ENCODE data around the gene PRR5. TPM values are rescaled to one million over a fixed set of nuclear protein-coding genes. Genes with fewer than 3 reads are reported as not detected.

PRR5 gene
- total RNA-seq, 1 experiment from 2014 or later = 11.8 TPM

DNA sequence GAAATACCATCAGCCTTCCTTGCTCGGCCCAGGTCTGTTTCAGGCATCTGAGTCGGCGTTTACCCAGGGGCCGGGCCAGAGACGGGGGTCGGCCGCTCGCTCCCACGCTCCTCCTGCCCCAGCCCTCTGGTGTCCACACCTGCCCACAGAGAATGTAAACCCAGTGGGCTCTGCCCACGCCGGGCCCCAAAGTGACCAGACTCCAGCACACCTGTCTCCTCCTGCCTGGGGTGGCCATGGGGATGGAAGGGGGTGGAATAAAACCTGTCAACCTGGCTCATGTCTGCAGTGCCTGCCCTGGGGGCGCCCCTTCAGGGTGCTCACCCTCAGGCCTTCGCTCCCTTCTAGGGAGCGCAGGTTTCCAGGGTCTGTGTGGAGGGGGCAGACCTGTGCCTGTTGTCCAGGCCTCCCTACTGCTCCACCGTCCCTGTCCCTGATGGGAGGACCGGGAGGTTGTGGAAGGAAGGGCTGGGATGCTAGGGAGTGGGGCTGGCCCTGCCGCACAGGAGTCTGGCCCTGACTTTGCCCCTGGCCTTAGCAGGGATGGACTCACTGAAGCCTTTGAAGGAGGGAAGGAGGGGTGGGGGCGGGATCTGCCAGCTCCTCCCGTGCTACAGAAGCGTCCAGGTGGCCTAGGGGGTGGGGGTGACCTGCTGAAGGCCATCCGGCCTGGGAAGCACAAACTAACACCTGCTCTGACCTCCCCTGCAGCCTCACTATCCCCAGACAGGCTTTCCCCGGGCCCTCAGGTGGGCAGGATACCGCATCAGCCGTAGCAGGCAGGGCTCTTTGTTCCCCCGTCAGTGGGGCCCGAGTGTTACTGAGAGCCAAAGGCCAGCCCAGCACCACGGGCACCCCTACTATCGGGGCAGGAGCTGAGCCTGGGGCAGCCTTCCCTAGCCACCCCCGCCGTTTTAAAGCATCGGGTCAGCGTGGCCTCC, 35.7 kb downstream of the PRR5 start:
- H3K4me3 Mint-ChIP-seq = no peak overlapping the region
- H3K27ac ChIP-seq (ENCODE audit: insufficient read length, low read depth, low read length) = no peak overlapping the region
- no peaks in the 10 kb centered on the region for H3K79me1 ChIP-seq (ENCODE audit: insufficient read depth, low read depth, low read length, poor library complexity, severe bottlenecking)
- peaks cover 12% of the 10 kb centered on the region for H3K27me3 Mint-ChIP-seq (ENCODE audit: low read depth)
- H4K20me1 ChIP-seq (ENCODE audit: control insufficient read depth, insufficient read depth, insufficient read length) = no peaks in the 10 kb centered on the region
- H2BK5ac ChIP-seq (ENCODE audit: insufficient read length, low read length) = no peak overlapping the region
- no peak overlapping the region for H4K91ac ChIP-seq (ENCODE audit: insufficient read length, low read depth, low read length)
- no peak overlapping the region for H2AFZ ChIP-seq (ENCODE audit: low read length)
- H2BK15ac ChIP-seq (ENCODE audit: low read depth, low read length) = no peak overlapping the region
- peaks cover 14 to 35% of the 10 kb centered on the region in 2 experiments for H3K4me1 Mint-ChIP-seq
- H3K27me3 ChIP-seq (ENCODE audit: insufficient read depth, low read length) = no peaks in the 10 kb centered on the region
- H3K79me2 ChIP-seq (ENCODE audit: insufficient read depth, low read length) = no peaks in the 10 kb centered on the region
- H3K36me3 Mint-ChIP-seq (ENCODE audit: insufficient read depth in 1 of 3, low read depth in 3 of 3) = no peaks in the 10 kb centered on the region
- H3K18ac ChIP-seq (ENCODE audit: insufficient read length, low read depth, low read length) = peak overlapping the region; percentile 5
- no peak overlapping the region for H4K8ac ChIP-seq (replicated peaks; ENCODE audit: insufficient read length, low read depth, low read length)
- H3K23ac ChIP-seq (ENCODE audit: insufficient read length, low read depth, low read length) = no peak overlapping the region
- no peak overlapping the region for H3K4ac ChIP-seq (ENCODE audit: low read depth, low read length)
- no peaks in the 10 kb centered on the region for H3K9me3 ChIP-seq (ENCODE audit: control insufficient read depth, low read depth, low read length)
- no peak overlapping the region for H2AK5ac ChIP-seq (ENCODE audit: insufficient read length, low read length)
- DNase-seq = peak; percentile 65
- H3K23me2 ChIP-seq (ENCODE audit: insufficient read length, low read depth, low read length, poor library complexity, severe bottlenecking) = no peaks in the 10 kb centered on the region
- no peak overlapping the region for H3K56ac ChIP-seq (ENCODE audit: insufficient read length, low read depth, low read length)
- no peak overlapping the region for H3K27ac Mint-ChIP-seq
- no peak overlapping the region for H4K5ac ChIP-seq (ENCODE audit: insufficient read length, low read depth, low read length)
- no peaks in the 10 kb centered on the region for H3K9me3 Mint-ChIP-seq
- no peak overlapping the region for H3T11ph ChIP-seq (ENCODE audit: low read length)
- no peak overlapping the region for H2BK120ac ChIP-seq (ENCODE audit: low read depth, low read length, poor library complexity, severe bottlenecking)
- H3K4me2 ChIP-seq (ENCODE audit: insufficient read depth, insufficient read length, low read length) = no peak overlapping the region
- peak overlapping the region; percentile 4; the same call in 1 of the 2 replicates for H3K14ac ChIP-seq (ENCODE audit: insufficient read depth, low read length)
- TF ChIP-seq, protein P1, sequence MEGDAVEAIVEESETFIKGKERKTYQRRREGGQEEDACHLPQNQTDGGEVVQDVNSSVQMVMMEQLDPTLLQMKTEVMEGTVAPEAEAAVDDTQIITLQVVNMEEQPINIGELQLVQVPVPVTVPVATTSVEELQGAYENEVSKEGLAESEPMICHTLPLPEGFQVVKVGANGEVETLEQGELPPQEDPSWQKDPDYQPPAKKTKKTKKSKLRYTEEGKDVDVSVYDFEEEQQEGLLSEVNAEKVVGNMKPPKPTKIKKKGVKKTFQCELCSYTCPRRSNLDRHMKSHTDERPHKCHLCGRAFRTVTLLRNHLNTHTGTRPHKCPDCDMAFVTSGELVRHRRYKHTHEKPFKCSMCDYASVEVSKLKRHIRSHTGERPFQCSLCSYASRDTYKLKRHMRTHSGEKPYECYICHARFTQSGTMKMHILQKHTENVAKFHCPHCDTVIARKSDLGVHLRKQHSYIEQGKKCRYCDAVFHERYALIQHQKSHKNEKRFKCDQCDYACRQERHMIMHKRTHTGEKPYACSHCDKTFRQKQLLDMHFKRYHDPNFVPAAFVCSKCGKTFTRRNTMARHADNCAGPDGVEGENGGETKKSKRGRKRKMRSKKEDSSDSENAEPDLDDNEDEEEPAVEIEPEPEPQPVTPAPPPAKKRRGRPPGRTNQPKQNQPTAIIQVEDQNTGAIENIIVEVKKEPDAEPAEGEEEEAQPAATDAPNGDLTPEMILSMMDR (conservative IDR thresholded peaks at IDR 0.05) = no peak
- no peak overlapping the region for H3K9ac ChIP-seq (ENCODE audit: extremely low read depth, insufficient read length, low read length)
- no peak overlapping the region for H2BK20ac ChIP-seq (ENCODE audit: low read depth, low read length, poor library complexity, severe bottlenecking)
- H3K4me1 ChIP-seq (ENCODE audit: insufficient read depth, low read length) = no peaks in the 10 kb centered on the region; the same call in 1 of the 2 replicates
- no peak overlapping the region for H2BK12ac ChIP-seq (ENCODE audit: insufficient read length, low read depth, low read length)
- WGBS (ENCODE audit: extremely low coverage, insufficient read length, low lambda C conversion rate) = no CpG with 5 or more reads among the region's 32 CpGs
